Measurements from ENCODE around the gene LGALSL.
A peak's percentile ranks its signal among the peaks of the same experiment; 100 is the strongest.

Gene LGALSL

DNA sequence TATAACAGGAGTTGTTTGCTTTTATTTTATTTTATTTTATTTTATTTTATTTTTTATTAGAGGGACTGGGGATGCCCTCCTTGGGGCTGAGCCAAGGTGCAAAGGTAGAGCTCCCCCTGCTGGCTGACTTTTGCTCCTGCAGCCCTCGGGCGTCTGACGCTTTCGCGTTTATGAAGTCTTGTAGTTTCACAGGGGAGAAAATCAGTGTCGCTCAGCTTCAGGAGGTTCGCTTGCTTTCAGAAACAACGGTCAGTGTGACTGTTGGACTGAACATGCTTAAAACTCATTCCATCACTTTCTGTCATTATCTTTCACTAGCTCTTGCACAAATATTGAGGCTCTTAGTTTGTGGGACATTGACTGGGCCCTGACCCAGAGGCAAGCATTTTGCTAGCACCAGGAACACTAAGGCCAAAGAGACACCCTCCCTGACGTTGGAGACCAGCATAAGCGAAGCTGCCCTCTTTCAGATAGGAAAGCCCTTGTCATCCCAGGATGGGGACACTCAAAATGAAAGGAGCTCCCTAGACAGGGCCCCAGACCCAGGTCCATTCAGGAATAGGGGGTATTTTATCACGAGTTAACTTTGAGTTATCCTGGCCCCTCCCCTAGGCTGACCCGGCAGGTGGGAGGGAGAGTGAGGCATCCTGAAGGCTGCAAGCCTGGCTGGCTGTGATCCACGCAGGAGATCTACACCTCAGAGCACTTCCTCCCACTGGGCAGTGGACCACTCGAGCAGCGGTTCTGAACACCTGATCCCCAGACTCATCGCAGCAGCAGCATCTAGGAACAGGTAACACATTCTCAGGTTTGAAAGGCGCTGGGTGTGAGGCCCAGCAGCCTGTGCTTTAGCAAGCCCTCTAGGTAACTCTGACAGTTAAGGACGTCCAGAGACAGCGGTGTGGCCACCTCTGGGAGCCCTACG is 34.4 kb downstream of the LGALSL start:
- H3K4me3 ChIP-seq (ENCODE audit: insufficient read length, low read depth): no peak overlapping the region
- H3K4me1 ChIP-seq (ENCODE audit: insufficient read depth, insufficient read length): no peaks in the 10 kb centered on the region
- no peaks in the 10 kb centered on the region for H3K27me3 ChIP-seq (ENCODE audit: insufficient read depth, insufficient read length)
- TF ChIP-seq SUZ12 (IDR thresholded peaks at IDR 0.05; ENCODE audit: extremely low read depth, insufficient read depth, insufficient read length): no peak
- no peak for TF ChIP-seq YY1 (IDR thresholded peaks at IDR 0.05; ENCODE audit: insufficient read depth, insufficient read length)
- no peak for TF ChIP-seq ZNF274 (IDR thresholded peaks at IDR 0.05; ENCODE audit: low read depth, low read length)
- DNase-seq (ENCODE audit: low read depth, low spot score): peak; percentile 67
- H3K36me3 ChIP-seq (ENCODE audit: insufficient read depth, insufficient read length, low read length): no peaks in the 10 kb centered on the region
- no peaks in the 10 kb centered on the region for H3K9me3 ChIP-seq (ENCODE audit: insufficient read depth, low read length)
- H3K9ac ChIP-seq (ENCODE audit: insufficient read length, low read depth): no peak overlapping the region

DNA sequence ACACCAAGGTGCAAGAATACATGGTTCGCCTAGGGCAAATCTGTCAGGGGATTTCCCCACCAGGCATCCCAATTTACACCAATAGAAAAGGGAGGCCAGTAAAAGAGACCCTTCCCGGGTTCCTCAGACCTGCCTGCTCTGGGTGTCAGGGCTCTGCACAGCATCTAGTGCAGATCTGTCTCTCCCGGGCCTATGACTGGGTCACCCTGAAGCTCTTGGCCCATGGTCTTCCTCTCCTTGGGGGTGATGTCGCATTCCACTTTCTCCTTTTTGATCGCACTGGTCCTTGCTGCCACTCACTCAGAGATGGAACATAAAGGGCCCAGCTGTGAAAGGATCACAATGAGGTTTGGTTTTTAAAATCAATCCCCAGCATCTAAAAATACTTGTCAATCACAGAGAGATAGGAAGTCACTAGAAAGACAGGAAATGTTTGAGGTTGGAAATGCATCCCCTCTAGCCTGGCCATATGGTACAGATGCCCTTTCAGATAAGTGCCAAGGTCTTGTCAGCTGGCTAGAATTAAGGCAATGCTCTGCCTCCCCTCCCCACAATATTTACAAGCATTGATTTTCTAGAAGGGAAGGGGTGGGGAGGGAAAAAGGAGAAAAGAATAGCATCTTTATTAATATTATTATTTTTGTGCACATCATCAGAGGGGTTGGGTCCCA is 35.3 kb downstream of the LGALSL start:
- no peaks in the 10 kb centered on the region for H3K36me3 ChIP-seq (ENCODE audit: insufficient read depth, insufficient read length, low read length)
- no peaks in the 10 kb centered on the region for H3K4me1 ChIP-seq (ENCODE audit: insufficient read depth, insufficient read length)
- TF ChIP-seq YY1 (IDR thresholded peaks at IDR 0.05; ENCODE audit: insufficient read depth, insufficient read length) (no peak), SUZ12 (IDR thresholded peaks at IDR 0.05; ENCODE audit: extremely low read depth, insufficient read depth, insufficient read length) (no peak), ZNF274 (IDR thresholded peaks at IDR 0.05; ENCODE audit: low read depth, low read length) (no peak)
- no peak overlapping the region for H3K4me3 ChIP-seq (ENCODE audit: insufficient read length, low read depth)
- no peak overlapping the region for H3K9ac ChIP-seq (ENCODE audit: insufficient read length, low read depth)
- H3K27me3 ChIP-seq (ENCODE audit: insufficient read depth, insufficient read length): no peaks in the 10 kb centered on the region
- DNase-seq (ENCODE audit: low read depth, low spot score): no peak
- H3K9me3 ChIP-seq (ENCODE audit: insufficient read depth, low read length): no peaks in the 10 kb centered on the region

DNA sequence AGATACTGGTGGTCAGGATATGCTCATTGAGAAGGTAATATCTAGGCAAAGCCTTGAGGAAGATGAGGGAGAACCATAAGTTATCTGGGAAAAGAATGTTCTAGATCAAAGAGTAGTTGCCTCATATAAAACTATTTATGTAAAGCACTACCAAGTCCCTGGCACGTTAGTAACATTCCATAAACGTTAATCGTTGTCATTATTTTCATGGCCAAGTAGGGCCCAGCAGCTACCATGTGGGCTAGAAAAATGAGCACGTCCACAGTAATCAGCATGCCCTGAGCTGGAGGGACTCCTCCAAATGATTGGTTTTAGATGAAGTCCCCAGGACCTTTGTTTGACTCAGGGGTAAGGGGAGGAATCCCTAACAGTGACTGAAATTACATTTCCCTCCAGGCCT is 37.5 kb downstream of the LGALSL start:
- H3K4me1 ChIP-seq (ENCODE audit: insufficient read depth, insufficient read length): no peaks in the 10 kb centered on the region
- H3K9me3 ChIP-seq (ENCODE audit: insufficient read depth, low read length): no peaks in the 10 kb centered on the region
- H3K9ac ChIP-seq (ENCODE audit: insufficient read length, low read depth): no peak overlapping the region
- no peak for DNase-seq (ENCODE audit: low read depth, low spot score)
- H3K4me3 ChIP-seq (ENCODE audit: insufficient read length, low read depth): no peak overlapping the region
- TF ChIP-seq SUZ12 (IDR thresholded peaks at IDR 0.05; ENCODE audit: extremely low read depth, insufficient read depth, insufficient read length): no peak
- TF ChIP-seq ZNF274 (IDR thresholded peaks at IDR 0.05; ENCODE audit: low read depth, low read length): no peak
- TF ChIP-seq YY1 (IDR thresholded peaks at IDR 0.05; ENCODE audit: insufficient read depth, insufficient read length): no peak
- H3K36me3 ChIP-seq (ENCODE audit: insufficient read depth, insufficient read length, low read length): no peaks in the 10 kb centered on the region
- H3K27me3 ChIP-seq (ENCODE audit: insufficient read depth, insufficient read length): no peaks in the 10 kb centered on the region

DNA sequence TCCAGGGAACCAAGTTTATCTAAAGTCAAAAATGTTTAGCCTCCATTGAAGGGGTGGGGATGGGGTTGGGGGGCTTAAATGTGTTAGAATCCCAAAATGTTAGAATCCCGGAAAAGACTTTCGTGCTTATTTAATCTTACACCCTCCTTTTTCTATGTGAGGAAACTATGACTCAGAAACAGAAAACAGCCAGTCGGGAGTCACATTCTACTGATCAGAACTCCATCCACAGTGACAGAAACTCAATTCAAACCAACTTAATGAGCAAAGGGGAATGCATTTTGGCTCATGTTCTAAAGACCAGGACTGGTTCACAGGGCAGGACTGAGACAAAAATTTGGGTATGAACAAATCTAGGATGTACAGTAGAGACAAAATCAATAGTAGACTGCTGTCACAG is 38.3 kb downstream of the LGALSL start:
- H3K27me3 ChIP-seq (ENCODE audit: insufficient read depth, insufficient read length): no peaks in the 10 kb centered on the region
- H3K4me3 ChIP-seq (ENCODE audit: insufficient read length, low read depth): no peak overlapping the region
- no peaks in the 10 kb centered on the region for H3K9me3 ChIP-seq (ENCODE audit: insufficient read depth, low read length)
- no peaks in the 10 kb centered on the region for H3K4me1 ChIP-seq (ENCODE audit: insufficient read depth, insufficient read length)
- H3K9ac ChIP-seq (ENCODE audit: insufficient read length, low read depth): no peak overlapping the region
- TF ChIP-seq YY1 (IDR thresholded peaks at IDR 0.05; ENCODE audit: insufficient read depth, insufficient read length) (no peak), ZNF274 (IDR thresholded peaks at IDR 0.05; ENCODE audit: low read depth, low read length) (no peak), SUZ12 (IDR thresholded peaks at IDR 0.05; ENCODE audit: extremely low read depth, insufficient read depth, insufficient read length) (no peak)
- no peaks in the 10 kb centered on the region for H3K36me3 ChIP-seq (ENCODE audit: insufficient read depth, insufficient read length, low read length)
- DNase-seq (ENCODE audit: low read depth, low spot score): no peak

DNA sequence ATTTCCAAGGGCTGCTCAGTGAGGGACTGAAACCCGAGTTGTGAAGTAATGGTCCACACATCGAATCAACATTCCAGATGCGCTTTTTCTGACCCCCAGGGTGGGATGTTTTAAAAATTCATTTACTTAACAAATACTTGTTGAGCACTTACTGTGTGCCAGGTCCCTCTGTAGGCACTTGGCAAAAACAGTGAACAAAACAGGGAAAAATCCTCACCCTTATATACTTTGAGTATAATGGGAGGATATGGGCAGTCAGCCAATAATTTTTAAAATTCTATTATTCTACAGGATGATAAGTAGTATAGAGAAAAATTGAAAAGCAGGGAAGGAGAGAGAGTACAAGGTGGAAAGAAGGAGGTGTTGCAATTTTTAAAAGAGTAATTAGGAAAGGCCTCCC is 38.9 kb downstream of the LGALSL start:
- TF ChIP-seq SUZ12 (IDR thresholded peaks at IDR 0.05; ENCODE audit: extremely low read depth, insufficient read depth, insufficient read length) (no peak), YY1 (IDR thresholded peaks at IDR 0.05; ENCODE audit: insufficient read depth, insufficient read length) (no peak), ZNF274 (IDR thresholded peaks at IDR 0.05; ENCODE audit: low read depth, low read length) (no peak)
- no peak overlapping the region for H3K9ac ChIP-seq (ENCODE audit: insufficient read length, low read depth)

DNA sequence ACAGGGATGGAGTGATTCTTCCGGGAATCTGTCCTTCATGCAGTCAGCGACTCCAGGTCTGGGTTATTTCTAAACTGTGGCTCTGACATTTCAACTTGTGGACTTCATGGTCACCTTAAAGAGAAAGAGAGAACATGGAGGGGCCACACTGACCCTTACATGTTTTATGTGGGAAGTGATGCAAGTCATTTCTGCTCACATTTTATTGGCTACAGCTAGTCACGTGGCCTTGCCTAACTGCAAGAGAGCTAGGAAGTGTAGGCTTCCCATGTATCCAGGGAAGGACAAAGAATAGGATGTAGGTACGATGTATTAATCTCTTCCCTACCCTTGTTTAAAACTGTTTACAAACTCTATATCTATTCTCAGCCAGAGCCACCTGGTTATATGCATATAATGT is 39.8 kb downstream of the LGALSL start:
- no peak overlapping the region for H3K4me3 ChIP-seq (ENCODE audit: insufficient read length, low read depth)
- no peaks in the 10 kb centered on the region for H3K9me3 ChIP-seq (ENCODE audit: insufficient read depth, low read length)
- TF ChIP-seq YY1 (IDR thresholded peaks at IDR 0.05; ENCODE audit: insufficient read depth, insufficient read length) (no peak), SUZ12 (IDR thresholded peaks at IDR 0.05; ENCODE audit: extremely low read depth, insufficient read depth, insufficient read length) (no peak), ZNF274 (IDR thresholded peaks at IDR 0.05; ENCODE audit: low read depth, low read length) (no peak)
- H3K36me3 ChIP-seq (ENCODE audit: insufficient read depth, insufficient read length, low read length): no peaks in the 10 kb centered on the region
- no peaks in the 10 kb centered on the region for H3K4me1 ChIP-seq (ENCODE audit: insufficient read depth, insufficient read length)
- no peak overlapping the region for H3K9ac ChIP-seq (ENCODE audit: insufficient read length, low read depth)
- H3K27me3 ChIP-seq (ENCODE audit: insufficient read depth, insufficient read length): no peaks in the 10 kb centered on the region
- no peak for DNase-seq (ENCODE audit: low read depth, low spot score)

More for the DNA sequence above, 38.9 kb downstream of the LGALSL start:
- Histone ChIP-seq H3K4me3 (ENCODE audit: insufficient read length, low read depth) (no peak overlapping the region), H3K36me3 (ENCODE audit: insufficient read depth, insufficient read length, low read length) (no peaks in the 10 kb centered on the region), H3K27me3 (ENCODE audit: insufficient read depth, insufficient read length) (no peaks in the 10 kb centered on the region), H3K9me3 (ENCODE audit: insufficient read depth, low read length) (no peaks in the 10 kb centered on the region), H3K4me1 (ENCODE audit: insufficient read depth, insufficient read length) (no peaks in the 10 kb centered on the region)
- DNase-seq (ENCODE audit: low read depth, low spot score): no peak

DNA sequence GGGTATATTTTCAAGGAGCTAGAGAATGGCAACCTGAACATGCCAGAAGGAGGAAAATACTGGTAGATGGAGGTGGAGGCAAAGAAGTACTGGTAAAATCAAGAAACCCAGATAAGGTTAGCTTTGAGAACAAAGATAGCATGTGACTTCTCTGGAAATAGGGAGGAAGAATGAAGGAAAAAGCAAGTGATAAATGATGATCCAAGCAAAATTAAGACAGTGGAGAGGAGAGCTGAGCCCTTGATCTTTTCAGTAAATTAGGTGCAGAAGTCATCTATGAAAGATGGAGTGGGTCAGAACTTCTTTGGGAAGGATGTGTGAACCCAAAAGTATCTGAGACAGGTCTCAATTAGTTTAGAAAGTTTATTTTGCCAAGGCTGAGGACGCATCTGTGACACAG is 44.5 kb downstream of the LGALSL start:
- Histone ChIP-seq H3K9me3 (ENCODE audit: insufficient read depth, low read length) (no peaks in the 10 kb centered on the region), H3K27me3 (ENCODE audit: insufficient read depth, insufficient read length) (no peaks in the 10 kb centered on the region), H3K4me1 (ENCODE audit: insufficient read depth, insufficient read length) (no peaks in the 10 kb centered on the region), H3K4me3 (ENCODE audit: insufficient read length, low read depth) (no peak overlapping the region), H3K9ac (ENCODE audit: insufficient read length, low read depth) (no peak overlapping the region), H3K36me3 (ENCODE audit: insufficient read depth, insufficient read length, low read length) (no peaks in the 10 kb centered on the region)
- TF ChIP-seq ZNF274 (IDR thresholded peaks at IDR 0.05; ENCODE audit: low read depth, low read length): no peak
- no peak for TF ChIP-seq SUZ12 (IDR thresholded peaks at IDR 0.05; ENCODE audit: extremely low read depth, insufficient read depth, insufficient read length)
- TF ChIP-seq YY1 (IDR thresholded peaks at IDR 0.05; ENCODE audit: insufficient read depth, insufficient read length): no peak
- no peak for DNase-seq (ENCODE audit: low read depth, low spot score)
